Heart left ventricle (tissue), 13 donors: Measurements from ENCODE around the gene CDH3.

Source experiments
- POLR2A ChIP-seq, 2 donors: fragments of 450-650 bp; IDR thresholded peaks; one replicate each; pipeline ENCODE4 v1.6.1; 2017; ENCODE audit warnings: antibody characterized with exemption in 2 of 2, mild to moderate bottlenecking in 2 of 2, moderate library complexity in 2 of 2
- TF ChIP-seq, protein P1 (sequence below), 12 donors: fragments of 200-600 bp; sonication (generic) in 4 of 12; IDR thresholded peaks; one replicate each; pipeline versions ENCODE4 v1.5.0 to v1.8.0; 2018 to 2022; ENCODE audit warnings: antibody characterized with exemption in 12 of 12, mild to moderate bottlenecking in 5 of 12
- donor health status: ischemic (EF 13 %, LVEDD 7.1; RV severe dilation, severe dysfunction).
- donor health status: DM: no; HTN: yes; CAD: no.
- donor health status: DM: no; HTN: no; CAD: no.
- donor health status: ischemic (EF 25% LVEDD 6.9; RV normal size, moderate dysfunction).
- donor health status: ischemic (EF 25% LVEDD 5.7; RV mildly dilated, moderate dysfunction).
- donor health status: ischemic (EF 35%, LVEDD 5.7; RV mildly dilated, moderate dysfunction).
- donor health status: nonischemic (EF 11% LVEDD 7.7; RV severe dilation, severe dysfunction).
- donor health status: DM: yes; HTN: yes; CAD: no.
- donor health status: PGD.
- donor health status: ischemic (EF 29% LVEDD 5.4; RV normal size, mild dysfunction).
- donor health status: nonischemic (EF 23%, LVEDD 6.1; RV moderate dilation, normal function).

- TF ChIP-seq, protein P1, sequence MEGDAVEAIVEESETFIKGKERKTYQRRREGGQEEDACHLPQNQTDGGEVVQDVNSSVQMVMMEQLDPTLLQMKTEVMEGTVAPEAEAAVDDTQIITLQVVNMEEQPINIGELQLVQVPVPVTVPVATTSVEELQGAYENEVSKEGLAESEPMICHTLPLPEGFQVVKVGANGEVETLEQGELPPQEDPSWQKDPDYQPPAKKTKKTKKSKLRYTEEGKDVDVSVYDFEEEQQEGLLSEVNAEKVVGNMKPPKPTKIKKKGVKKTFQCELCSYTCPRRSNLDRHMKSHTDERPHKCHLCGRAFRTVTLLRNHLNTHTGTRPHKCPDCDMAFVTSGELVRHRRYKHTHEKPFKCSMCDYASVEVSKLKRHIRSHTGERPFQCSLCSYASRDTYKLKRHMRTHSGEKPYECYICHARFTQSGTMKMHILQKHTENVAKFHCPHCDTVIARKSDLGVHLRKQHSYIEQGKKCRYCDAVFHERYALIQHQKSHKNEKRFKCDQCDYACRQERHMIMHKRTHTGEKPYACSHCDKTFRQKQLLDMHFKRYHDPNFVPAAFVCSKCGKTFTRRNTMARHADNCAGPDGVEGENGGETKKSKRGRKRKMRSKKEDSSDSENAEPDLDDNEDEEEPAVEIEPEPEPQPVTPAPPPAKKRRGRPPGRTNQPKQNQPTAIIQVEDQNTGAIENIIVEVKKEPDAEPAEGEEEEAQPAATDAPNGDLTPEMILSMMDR (IDR thresholded peaks at IDR 0.05) = no peak
- no peak for TF ChIP-seq POLR2A (IDR thresholded peaks at IDR 0.05)
These were observed 55.0 kb downstream of the CDH3 start for GRCh38 chr16:68700120-68700519.
